Fibroblast of lung (primary cell): ENCODE data around the gene EPHA1. TPM values are rescaled to one million over a fixed set of nuclear protein-coding genes. Genes with fewer than 3 reads are reported as not detected.

Source experiments
- DNase-seq, 2 donors: peaks; one replicate each; pipeline versions ENCODE4 v3.0.0 to v3.0.0-alpha.2; 2010; ENCODE audit warnings: low read depth in 2 of 2
- H2AFZ ChIP-seq: 2 replicates; pipeline ENCODE4 v1.5.1; 2012; ENCODE audit warnings: low read length, control low read depth, inconsistent platforms
- H3K27ac ChIP-seq: 2 replicates; pipeline ENCODE4 v1.5.1; 2011; ENCODE audit warnings: low read length, control low read depth; ENCODE audit not compliant: insufficient read depth
- H3K27me3 ChIP-seq: 2 replicates; pipeline ENCODE4 v1.5.1; 2011; ENCODE audit warnings: mild to moderate bottlenecking, low read length; ENCODE audit not compliant: control insufficient read depth, insufficient read depth
- H3K36me3 ChIP-seq: 2 replicates; pipeline ENCODE4 v1.5.1; 2011; ENCODE audit warnings: low read length; ENCODE audit not compliant: control insufficient read depth, insufficient read depth
- H3K4me1 ChIP-seq: 2 replicates; pipeline ENCODE4 v1.5.1; 2011; ENCODE audit warnings: low read length; ENCODE audit not compliant: control insufficient read depth, insufficient read depth; ENCODE audit errors: extremely low read depth
- H3K4me2 ChIP-seq: 2 replicates; pipeline ENCODE4 v1.5.1; 2011; ENCODE audit warnings: low read length, control low read depth; ENCODE audit not compliant: insufficient read depth; ENCODE audit errors: extremely low read depth
- H3K4me3 ChIP-seq, 4 experiments: fragments of 200-600 bp in 1 of 4; sonication (generic) in 1 of 4; replicated peaks in 1 of 4; 2 replicates each; pipeline ENCODE4 v1.5.1; 2011 to 2016; ENCODE audit warnings: low read length in 4 of 4, low read depth in 3 of 4, mild to moderate bottlenecking in 3 of 4, control low read depth in 2 of 4, inconsistent platforms in 1 of 4, mixed read lengths in 1 of 4; ENCODE audit not compliant: insufficient read depth in 1 of 4; ENCODE audit errors: control extremely low read depth in 1 of 4
- H3K79me2 ChIP-seq: 2 replicates; pipeline ENCODE4 v1.5.1; 2012; ENCODE audit warnings: mild to moderate bottlenecking, low read length, inconsistent platforms; ENCODE audit not compliant: control insufficient read depth, insufficient read depth
- H3K9ac ChIP-seq: 2 replicates; pipeline ENCODE4 v1.5.1; 2011; ENCODE audit warnings: mild to moderate bottlenecking, low read length, control low read depth; ENCODE audit not compliant: insufficient read depth
- H3K9me3 ChIP-seq: 2 replicates; pipeline ENCODE4 v1.5.1; 2012; ENCODE audit warnings: low read depth, low read length; ENCODE audit not compliant: control insufficient read depth, insufficient read depth
- H4K20me1 ChIP-seq: 2 replicates; pipeline ENCODE4 v1.5.1; 2011; ENCODE audit warnings: low read length; ENCODE audit not compliant: control insufficient read depth, insufficient read depth; ENCODE audit errors: extremely low read depth
- CTCF ChIP-seq, 2 donors: IDR thresholded peaks in 1 of 2; conservative IDR thresholded peaks in 1 of 2; 1 replicate in 1 of 2; 2 replicates in 1 of 2; pipeline ENCODE4 v1.5.1; 2011 to 2012; ENCODE audit warnings: low read length in 2 of 2, control low read depth in 1 of 2, inconsistent platforms in 1 of 2, low read depth in 1 of 2, mild to moderate bottlenecking in 1 of 2
- EZH2 ChIP-seq: IDR thresholded peaks from 2 replicates; pipeline ENCODE4 v1.5.1; 2012; ENCODE audit warnings: low read length, control low read depth, mild to moderate bottlenecking; ENCODE audit errors: missing control alignments
- polyA plus RNA-seq, 2 donors: library from polyadenylated mRNA; depleted of rRNA in 1 of 2; stranded (reverse) in 1 of 2; unstranded in 1 of 2; fragments of >200 nt; gene quantifications; 2 replicates each; pipeline ENCODE4 v1.2.1, GENCODE V29; 2011 to 2012; ENCODE audit warnings: missing spikeins in 1 of 2
- total RNA-seq: library from RNA; depleted of rRNA; stranded (reverse); fragments of >200 nt; gene quantifications from 2 replicates; pipeline ENCODE4 v1.2.1, GENCODE V29; 2014

Gene EPHA1
- total and polyA plus RNA-seq, 2 donors (not counting 1 experiment from before 2014, with no cell fraction given) = under 0.01 to 0.09 TPM

DNA sequence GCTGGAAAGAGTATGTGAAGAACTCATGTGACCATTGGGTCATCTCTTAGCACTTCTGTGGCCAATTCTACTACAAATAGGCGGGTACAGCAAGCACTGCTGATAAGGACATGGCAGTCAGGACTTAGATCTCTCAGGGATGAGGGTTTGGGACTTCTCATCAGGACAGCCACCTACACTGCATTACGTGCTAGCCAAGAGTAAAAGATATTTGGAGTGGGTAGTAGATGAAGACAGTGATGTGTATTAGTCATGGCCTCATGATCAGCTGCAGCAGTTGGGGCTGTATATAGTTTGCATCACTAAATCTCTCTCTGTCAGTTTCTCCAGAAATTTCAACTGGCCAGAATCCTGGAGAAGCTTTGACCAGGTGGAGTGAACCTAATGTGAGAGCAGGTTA is 43.8 kb upstream of the EPHA1 start:
- Histone ChIP-seq H3K4me2 (no peak overlapping the region), H3K4me3 (no peak overlapping the region), H3K9me3 (no peaks in the 10 kb centered on the region), H2AFZ (no peak overlapping the region), H3K27ac (no peak overlapping the region), H3K4me1 (peaks cover 2% of the 10 kb centered on the region), H3K79me2 (no peaks in the 10 kb centered on the region), H3K36me3 (no peaks in the 10 kb centered on the region), H3K9ac (no peak overlapping the region), H4K20me1 (no peaks in the 10 kb centered on the region), H3K27me3 (no peaks in the 10 kb centered on the region)
- TF ChIP-seq EZH2 = no peak
- no peak for TF ChIP-seq CTCF (conservative IDR thresholded peaks at IDR 0.05 in 1 of 2, IDR thresholded peaks at IDR 0.05 in 1 of 2; ENCODE audit: low read depth in 1 of 2, low read length in 2 of 2)
- DNase-seq = peak in 1 of 2 donors; percentile 6

GRCh38 chr7:143451746-143452145 is 43.1 kb upstream of the EPHA1 start:
- no peak overlapping the region for H3K4me3 ChIP-seq
- no peaks in the 10 kb centered on the region for H3K79me2 ChIP-seq
- H2AFZ ChIP-seq = no peak overlapping the region
- no peaks in the 10 kb centered on the region for H3K27me3 ChIP-seq
- DNase-seq = no peak
- H3K4me2 ChIP-seq = no peak overlapping the region
- H3K27ac ChIP-seq = no peak overlapping the region
- H3K9ac ChIP-seq = no peak overlapping the region
- H3K9me3 ChIP-seq = no peaks in the 10 kb centered on the region
- H3K4me1 ChIP-seq = no peaks in the 10 kb centered on the region
- no peak for TF ChIP-seq CTCF (conservative IDR thresholded peaks at IDR 0.05 in 1 of 2, IDR thresholded peaks at IDR 0.05 in 1 of 2; ENCODE audit: low read depth in 1 of 2, low read length in 2 of 2)
- TF ChIP-seq EZH2 = no peak
- H4K20me1 ChIP-seq = no peaks in the 10 kb centered on the region
- no peaks in the 10 kb centered on the region for H3K36me3 ChIP-seq

- H3K4me3 ChIP-seq = no peak overlapping the region
- no peak overlapping the region for H3K9ac ChIP-seq
- H3K36me3 ChIP-seq = no peaks in the 10 kb centered on the region
- no peaks in the 10 kb centered on the region for H4K20me1 ChIP-seq
- no peak for DNase-seq
- no peak for TF ChIP-seq CTCF (conservative IDR thresholded peaks at IDR 0.05 in 1 of 2, IDR thresholded peaks at IDR 0.05 in 1 of 2; ENCODE audit: low read depth in 1 of 2, low read length in 2 of 2)
- no peak overlapping the region for H3K27ac ChIP-seq
- H3K27me3 ChIP-seq = no peaks in the 10 kb centered on the region
- no peak overlapping the region for H2AFZ ChIP-seq
- no peak overlapping the region for H3K4me2 ChIP-seq
- H3K79me2 ChIP-seq = no peaks in the 10 kb centered on the region
- H3K4me1 ChIP-seq = no peaks in the 10 kb centered on the region
- no peaks in the 10 kb centered on the region for H3K9me3 ChIP-seq
Observed at GRCh38 chr7:143451122-143451521, 42.5 kb upstream of the EPHA1 start.
